GM19035 (cell line): ENCODE measurements around the gene RIOK2.
"Not testable (repeated sequence)": the region's sequence is repeated elsewhere in the genome, so short reads cannot be mapped to it uniquely, and the experiment has no call there.

ENCODE experiments used
- ATAC-seq: cut with Tn5 transposase; IDR thresholded peaks from one replicate; pipeline ENCODE4 v1.9.1; 2021; ENCODE audit not compliant: unreplicated experiment

The RIOK2 gene

GRCh38 chr5:97171703-97172102 lies 11.3 kb downstream of the RIOK2 start:
- no peak for ATAC-seq

- ATAC-seq: peak; percentile 70
Observed at GRCh38 chr5:97167435-97167834, 15.6 kb downstream of the RIOK2 start.

- ATAC-seq: no peak
Observed at GRCh38 chr5:97165726-97166125, 17.3 kb downstream of the RIOK2 start.

- ATAC-seq: no peak
Observed at GRCh38 chr5:97164846-97165245, 18.2 kb downstream of the RIOK2 start.

GRCh38 chr5:97163790-97164285 lies 19.2 kb downstream of the RIOK2 start:
- ATAC-seq: no peak

- ATAC-seq: no peak
Observed at GRCh38 chr5:97163360-97163764, 19.7 kb downstream of the RIOK2 start.

- ATAC-seq: no peak
Observed at GRCh38 chr5:97162045-97162444, 21.0 kb downstream of the RIOK2 start.

- no peak for ATAC-seq
Observed at GRCh38 chr5:97157689-97158088, 25.4 kb downstream of the RIOK2 start.

GRCh38 chr5:97151370-97151769 lies 31.7 kb downstream of the RIOK2 start:
- no peak for ATAC-seq

- no peak for ATAC-seq
Observed at GRCh38 chr5:97150401-97150800, 32.6 kb downstream of the RIOK2 start.

- no peak for ATAC-seq
Observed at GRCh38 chr5:97149709-97150108, 33.3 kb downstream of the RIOK2 start.

- ATAC-seq: no peak
Observed at GRCh38 chr5:97148288-97148687, 34.8 kb downstream of the RIOK2 start.

GRCh38 chr5:97143704-97144103 lies 39.3 kb downstream of the RIOK2 start:
- ATAC-seq: no peak

- peak; percentile 89 for ATAC-seq
Observed at GRCh38 chr5:97142521-97143254, 40.4 kb downstream of the RIOK2 start, which contains the start of gene LIX1. Gene LIX1, minus strand, starts transcription at chr5:97142611. Its CDS starts 35 bp downstream, at chr5:97142576.

- no peak for ATAC-seq
Observed at GRCh38 chr5:97141539-97141938, 41.5 kb downstream of the RIOK2 start.

GRCh38 chr5:97141031-97141430 lies 42.0 kb downstream of the RIOK2 start:
- ATAC-seq: no peak

GRCh38 chr5:97140250-97140649 lies 42.8 kb downstream of the RIOK2 start:
- ATAC-seq: not testable (repeated sequence)

GRCh38 chr5:97136475-97136874 lies 46.6 kb downstream of the RIOK2 start:
- no peak for ATAC-seq

GRCh38 chr5:97135868-97136267 lies 47.2 kb downstream of the RIOK2 start:
- ATAC-seq: no peak

GRCh38 chr5:97134634-97135033 lies 48.4 kb downstream of the RIOK2 start:
- ATAC-seq: no peak

GRCh38 chr5:97133101-97133500 lies 49.9 kb downstream of the RIOK2 start:
- ATAC-seq: no peak

GRCh38 chr5:97131921-97132320 lies 51.1 kb downstream of the RIOK2 start:
- ATAC-seq: no peak
